IPS-20b (cell line): Measurements from ENCODE around the gene FAM240A.

Experiments
- H3K27ac ChIP-seq: one replicate; pipeline ENCODE4 v1.5.1; 2013; ENCODE audit warnings: low read length
- H3K27me3 ChIP-seq: 2 replicates; pipeline ENCODE4 v1.6.1; 2013; ENCODE audit warnings: mild to moderate bottlenecking, low read length, inconsistent platforms; ENCODE audit not compliant: insufficient read depth
- H3K36me3 ChIP-seq: 2 replicates; pipeline ENCODE4 v1.6.1; 2013; ENCODE audit warnings: low read depth, mild to moderate bottlenecking, inconsistent platforms, low read length, moderate library complexity; ENCODE audit not compliant: insufficient read depth
- H3K4me1 ChIP-seq: 2 replicates; pipeline ENCODE4 v1.6.1; 2013; ENCODE audit warnings: mild to moderate bottlenecking, control low read depth, inconsistent platforms, low read length, moderate library complexity; ENCODE audit not compliant: insufficient read depth
- H3K4me3 ChIP-seq: 2 replicates; pipeline ENCODE4 v1.5.1; 2013; ENCODE audit warnings: mild to moderate bottlenecking, low read length, inconsistent platforms
- H3K9ac ChIP-seq: 2 replicates; pipeline ENCODE4 v1.6.1; 2013; ENCODE audit warnings: low read depth, mild to moderate bottlenecking, inconsistent platforms, low read length, moderate library complexity
- H3K9me3 ChIP-seq: 2 replicates; pipeline ENCODE4 v1.6.1; 2013; ENCODE audit warnings: mild to moderate bottlenecking, low read depth, low read length, inconsistent platforms; ENCODE audit not compliant: insufficient read depth

FAM240A gene

GRCh38 chr3:46632792-46633191 is 20.5 kb downstream of the FAM240A start:
- Histone ChIP-seq H3K36me3 (no peaks in the 10 kb centered on the region), H3K9ac (no peak overlapping the region), H3K4me1 (peaks cover 12% of the 10 kb centered on the region), H3K27ac (no peak overlapping the region), H3K9me3 (no peaks in the 10 kb centered on the region), H3K27me3 (no peaks in the 10 kb centered on the region), H3K4me3 (no peak overlapping the region)

GRCh38 chr3:46634856-46635255 is 22.5 kb downstream of the FAM240A start:
- Histone ChIP-seq H3K27me3 (no peaks in the 10 kb centered on the region), H3K27ac (no peak overlapping the region), H3K9me3 (no peaks in the 10 kb centered on the region), H3K9ac (no peak overlapping the region), H3K36me3 (no peaks in the 10 kb centered on the region), H3K4me3 (no peak overlapping the region), H3K4me1 (no peaks in the 10 kb centered on the region)

- Histone ChIP-seq H3K4me3 (no peak overlapping the region), H3K27me3 (no peaks in the 10 kb centered on the region), H3K36me3 (no peaks in the 10 kb centered on the region), H3K27ac (no peak overlapping the region), H3K9me3 (no peaks in the 10 kb centered on the region), H3K4me1 (no peaks in the 10 kb centered on the region), H3K9ac (no peak overlapping the region)
Observed at GRCh38 chr3:46639221-46639620, 26.9 kb downstream of the FAM240A start.

- H3K27ac ChIP-seq, result no peak overlapping the region
- no peaks in the 10 kb centered on the region for H3K4me1 ChIP-seq
- no peaks in the 10 kb centered on the region for H3K36me3 ChIP-seq
- no peak overlapping the region for H3K9ac ChIP-seq
- H3K27me3 ChIP-seq, result no peaks in the 10 kb centered on the region
- no peak overlapping the region for H3K4me3 ChIP-seq
- H3K9me3 ChIP-seq, result no peaks in the 10 kb centered on the region
Observed at GRCh38 chr3:46640927-46641326, 28.6 kb downstream of the FAM240A start.

- H3K27ac ChIP-seq, result no peak overlapping the region
- H3K27me3 ChIP-seq, result no peaks in the 10 kb centered on the region
- H3K9me3 ChIP-seq, result no peaks in the 10 kb centered on the region
- no peak overlapping the region for H3K4me3 ChIP-seq
- no peak overlapping the region for H3K9ac ChIP-seq
- H3K36me3 ChIP-seq, result no peaks in the 10 kb centered on the region
- H3K4me1 ChIP-seq, result no peaks in the 10 kb centered on the region
Observed at GRCh38 chr3:46642971-46643370, 30.6 kb downstream of the FAM240A start.

GRCh38 chr3:46643701-46644100 is 31.4 kb downstream of the FAM240A start:
- no peak overlapping the region for H3K4me3 ChIP-seq
- no peaks in the 10 kb centered on the region for H3K9me3 ChIP-seq
- no peak overlapping the region for H3K9ac ChIP-seq
- no peak overlapping the region for H3K27ac ChIP-seq
- H3K27me3 ChIP-seq, result no peaks in the 10 kb centered on the region
- no peaks in the 10 kb centered on the region for H3K36me3 ChIP-seq
- H3K4me1 ChIP-seq, result no peaks in the 10 kb centered on the region

GRCh38 chr3:46646700-46647099 is 34.4 kb downstream of the FAM240A start:
- H3K9me3 ChIP-seq, result peaks cover 2% of the 10 kb centered on the region; the same call in 1 of the 2 replicates
- H3K4me1 ChIP-seq, result no peaks in the 10 kb centered on the region
- H3K9ac ChIP-seq, result no peak overlapping the region
- no peaks in the 10 kb centered on the region for H3K36me3 ChIP-seq
- no peaks in the 10 kb centered on the region for H3K27me3 ChIP-seq
- H3K4me3 ChIP-seq, result no peak overlapping the region
- no peak overlapping the region for H3K27ac ChIP-seq

GRCh38 chr3:46648096-46648495 is 35.8 kb downstream of the FAM240A start:
- peaks cover 13% of the 10 kb centered on the region for H3K9me3 ChIP-seq
- no peak overlapping the region for H3K27ac ChIP-seq
- no peaks in the 10 kb centered on the region for H3K36me3 ChIP-seq
- no peak overlapping the region for H3K9ac ChIP-seq
- no peak overlapping the region for H3K4me3 ChIP-seq
- no peaks in the 10 kb centered on the region for H3K27me3 ChIP-seq
- H3K4me1 ChIP-seq, result no peaks in the 10 kb centered on the region

GRCh38 chr3:46649436-46649835 is 37.1 kb downstream of the FAM240A start:
- H3K27ac ChIP-seq, result no peak overlapping the region
- no peaks in the 10 kb centered on the region for H3K27me3 ChIP-seq
- H3K9me3 ChIP-seq, result peaks cover 13% of the 10 kb centered on the region
- H3K4me3 ChIP-seq, result no peak overlapping the region
- no peak overlapping the region for H3K9ac ChIP-seq
- H3K36me3 ChIP-seq, result no peaks in the 10 kb centered on the region
- no peaks in the 10 kb centered on the region for H3K4me1 ChIP-seq

- no peak overlapping the region for H3K4me3 ChIP-seq
Observed at GRCh38 chr3:46651084-46651483, 38.8 kb downstream of the FAM240A start.

GRCh38 chr3:46655271-46655670 is 42.9 kb downstream of the FAM240A start:
- Histone ChIP-seq H3K9me3 (peaks cover 13% of the 10 kb centered on the region), H3K27me3 (no peaks in the 10 kb centered on the region), H3K36me3 (no peaks in the 10 kb centered on the region), H3K4me3 (no peak overlapping the region), H3K4me1 (peaks cover 19% of the 10 kb centered on the region), H3K27ac (no peak overlapping the region), H3K9ac (no peak overlapping the region)

More at GRCh38 chr3:46651084-46651483, 38.8 kb downstream of the FAM240A start:
- Histone ChIP-seq H3K4me1 (no peaks in the 10 kb centered on the region), H3K9me3 (peaks cover 13% of the 10 kb centered on the region), H3K36me3 (no peaks in the 10 kb centered on the region), H3K27me3 (no peaks in the 10 kb centered on the region), H3K27ac (no peak overlapping the region), H3K9ac (no peak overlapping the region)

GRCh38 chr3:46656778-46657556 is 44.6 kb downstream of the FAM240A start:
- Histone ChIP-seq H3K4me1 (peaks cover 36% of the 10 kb centered on the region), H3K27ac (no peak overlapping the region), H3K4me3 (no peak overlapping the region), H3K9me3 (peaks cover 8% of the 10 kb centered on the region), H3K9ac (no peak overlapping the region), H3K27me3 (no peaks in the 10 kb centered on the region), H3K36me3 (no peaks in the 10 kb centered on the region)
